Mesothelial cell of epicardium (in vitro differentiated cells): ENCODE results near the gene ERCC6L. TPM values are rescaled to one million over a fixed set of nuclear protein-coding genes. Genes with fewer than 3 reads are reported as not detected.

Source experiments
- DNase-seq, 2 experiments: peaks; one replicate each; pipeline ENCODE4 v3.0.0; 2021; ENCODE audit warnings: low spot score in 2 of 2; ENCODE audit not compliant: unreplicated experiment in 2 of 2
- H3K27ac Mint-ChIP-seq: 2 replicates; pipeline ENCODE4 v1.8.0; 2021; ENCODE audit warnings: mixed read lengths
- H3K27me3 Mint-ChIP-seq: 2 replicates; pipeline ENCODE4 v1.8.0; 2021; ENCODE audit warnings: low read depth, mixed read lengths
- H3K36me3 Mint-ChIP-seq: 2 replicates; pipeline ENCODE4 v1.8.0; 2021; ENCODE audit warnings: mixed read lengths
- H3K4me1 Mint-ChIP-seq: 2 replicates; pipeline ENCODE4 v1.8.0; 2021; ENCODE audit warnings: mixed read lengths
- H3K4me3 Mint-ChIP-seq: 2 replicates; pipeline ENCODE4 v1.8.0; 2021; ENCODE audit warnings: mild to moderate bottlenecking, moderate library complexity, mixed read lengths
- H3K9me3 Mint-ChIP-seq: 2 replicates; pipeline ENCODE4 v1.8.0; 2021; ENCODE audit warnings: mixed read lengths
- CTCF ChIP-seq: fragments of 200-600 bp; sonication (generic); IDR thresholded peaks from one replicate; pipeline ENCODE4 v1.5.0; 2021; ENCODE audit warnings: antibody characterized with exemption; ENCODE audit not compliant: unreplicated experiment
- total RNA-seq: library from RNA; stranded (reverse); gene quantifications from 3 replicates; pipeline ENCODE4 v1.2.1, GENCODE V29; 2021

ERCC6L gene
- total RNA-seq, 1 donor from 2014 or later = 3.0 TPM

GRCh38 chrX:72159769-72160168 lies 79.1 kb downstream of the ERCC6L start:
- no peak for DNase-seq
- TF ChIP-seq CTCF = no peak
- Mint-ChIP-seq H3K27ac (no peak overlapping the region), H3K9me3 (peaks cover 45% of the 10 kb centered on the region), H3K27me3 (no peaks in the 10 kb centered on the region), H3K36me3 (no peaks in the 10 kb centered on the region), H3K4me3 (no peak overlapping the region), H3K4me1 (no peaks in the 10 kb centered on the region)

GRCh38 chrX:72158773-72159172 lies 80.1 kb downstream of the ERCC6L start:
- Mint-ChIP-seq H3K4me1 (no peaks in the 10 kb centered on the region), H3K9me3 (peaks cover 45% of the 10 kb centered on the region), H3K36me3 (no peaks in the 10 kb centered on the region), H3K4me3 (no peak overlapping the region), H3K27me3 (no peaks in the 10 kb centered on the region), H3K27ac (no peak overlapping the region)
- no peak for TF ChIP-seq CTCF
- no peak for DNase-seq

Other genes with a start within 250 kb of the ERCC6L start
- gene RTL5, start 107.1 kb downstream of the ERCC6L start, total RNA-seq = 36.1 to 37.5 TPM (median 36.4 TPM) in 3 replicates
- gene PIN4, start 57.3 kb downstream of the ERCC6L start, total RNA-seq = 17.3 to 19.7 TPM (median 17.7 TPM) in 3 replicates
- 1,669 to 1,774 TPM (median 1,760 TPM) in 3 replicates for gene RPS4X, start 38.2 kb upstream of the ERCC6L start, total RNA-seq
- gene CITED1, start 66.9 kb upstream of the ERCC6L start, total RNA-seq = 1.4 to 2.8 TPM (median 1.6 TPM) in 3 replicates